ENCODE results near the gene BRD1.

DNA sequence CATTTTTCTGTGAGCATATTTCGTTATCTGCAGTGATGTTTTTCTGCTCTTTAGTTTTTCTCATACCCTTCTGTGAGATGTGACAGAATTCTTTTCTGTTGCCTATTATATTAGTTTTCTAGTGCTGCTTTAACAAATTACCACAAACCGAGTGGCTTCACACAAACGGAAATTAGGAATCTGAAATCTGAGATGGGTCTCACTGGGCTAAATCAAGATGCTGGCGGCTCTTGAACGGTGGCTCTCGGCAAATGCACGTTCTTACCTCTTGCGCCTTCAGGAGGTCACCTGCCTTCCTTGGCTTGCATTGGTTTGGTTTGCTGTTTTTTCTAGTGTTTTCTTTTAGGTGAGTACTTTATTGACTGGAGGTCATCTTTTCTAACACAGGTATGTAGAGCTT, 39.0 kb upstream of the BRD1 start:
- no peak for TF ChIP-seq POLR2AphosphoS5 (IDR thresholded peaks at IDR 0.05)
- TF ChIP-seq, protein P1, sequence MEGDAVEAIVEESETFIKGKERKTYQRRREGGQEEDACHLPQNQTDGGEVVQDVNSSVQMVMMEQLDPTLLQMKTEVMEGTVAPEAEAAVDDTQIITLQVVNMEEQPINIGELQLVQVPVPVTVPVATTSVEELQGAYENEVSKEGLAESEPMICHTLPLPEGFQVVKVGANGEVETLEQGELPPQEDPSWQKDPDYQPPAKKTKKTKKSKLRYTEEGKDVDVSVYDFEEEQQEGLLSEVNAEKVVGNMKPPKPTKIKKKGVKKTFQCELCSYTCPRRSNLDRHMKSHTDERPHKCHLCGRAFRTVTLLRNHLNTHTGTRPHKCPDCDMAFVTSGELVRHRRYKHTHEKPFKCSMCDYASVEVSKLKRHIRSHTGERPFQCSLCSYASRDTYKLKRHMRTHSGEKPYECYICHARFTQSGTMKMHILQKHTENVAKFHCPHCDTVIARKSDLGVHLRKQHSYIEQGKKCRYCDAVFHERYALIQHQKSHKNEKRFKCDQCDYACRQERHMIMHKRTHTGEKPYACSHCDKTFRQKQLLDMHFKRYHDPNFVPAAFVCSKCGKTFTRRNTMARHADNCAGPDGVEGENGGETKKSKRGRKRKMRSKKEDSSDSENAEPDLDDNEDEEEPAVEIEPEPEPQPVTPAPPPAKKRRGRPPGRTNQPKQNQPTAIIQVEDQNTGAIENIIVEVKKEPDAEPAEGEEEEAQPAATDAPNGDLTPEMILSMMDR (IDR thresholded peaks at IDR 0.05), result no peak
- no peak for TF ChIP-seq POLR2A (IDR thresholded peaks at IDR 0.05)

Data from transverse colon (tissue), 4 donors.